Neural progenitor cell (in vitro differentiated cells): ENCODE results near the gene PPP1R36. TPM values are rescaled to one million over a fixed set of nuclear protein-coding genes. Genes with fewer than 3 reads are reported as not detected.
A peak's percentile ranks its signal among the peaks of the same experiment; 100 is the strongest.
"Not testable (repeated sequence)": the region's sequence is repeated elsewhere in the genome, so short reads cannot be mapped to it uniquely, and the experiment has no call there.

Experiments used
- DNase-seq: peaks from one replicate; pipeline ENCODE4 v3.0.0-alpha.2; 2016; ENCODE audit warnings: low spot score
- H2AFZ ChIP-seq: fragments of 200-600 bp; sonication (generic); replicated peaks from 2 replicates; pipeline ENCODE4 v1.6.1; 2016; ENCODE audit warnings: antibody characterized with exemption
- H3F3A ChIP-seq: fragments of 200-600 bp; sonication (generic); 2 replicates; pipeline ENCODE4 v1.6.1; 2016; ENCODE audit warnings: antibody characterized with exemption, low read depth
- H3K27ac ChIP-seq: fragments of 200-600 bp; sonication (generic); 2 replicates; pipeline ENCODE4 v1.5.1; 2016; ENCODE audit warnings: mild to moderate bottlenecking
- H3K27me3 ChIP-seq: fragments of 200-600 bp; sonication (generic); 2 replicates; pipeline ENCODE4 v1.6.1; 2016; ENCODE audit warnings: mild to moderate bottlenecking, moderate library complexity
- H3K36me3 ChIP-seq: fragments of 200-600 bp; sonication (generic); 2 replicates; pipeline ENCODE4 v1.5.1; 2016
- H3K4me1 ChIP-seq: fragments of 200-600 bp; sonication (generic); 2 replicates; pipeline ENCODE4 v1.6.1; 2016; ENCODE audit warnings: mixed run types
- H3K4me2 ChIP-seq: fragments of 200-600 bp; sonication (generic); 2 replicates; pipeline ENCODE4 v1.6.1; 2016
- H3K4me3 ChIP-seq: fragments of 200-600 bp; sonication (generic); 2 replicates; pipeline ENCODE4 v1.5.1; 2016
- H3K79me2 ChIP-seq: fragments of 200-600 bp; sonication (generic); 2 replicates; pipeline ENCODE4 v1.6.1; 2016; ENCODE audit warnings: low read depth
- H3K9ac ChIP-seq: fragments of 200-600 bp; sonication (generic); 2 replicates; pipeline ENCODE4 v1.6.1; 2016
- H3K9me3 ChIP-seq: fragments of 200-600 bp; sonication (generic); 2 replicates; pipeline ENCODE4 v1.5.1; 2016; ENCODE audit warnings: low read depth
- H4K20me1 ChIP-seq: fragments of 200-600 bp; sonication (generic); 2 replicates; pipeline ENCODE4 v1.6.1; 2016; ENCODE audit warnings: low read depth
- H3K27ac Mint-ChIP-seq: 3 replicates; pipeline ENCODE4 v1.8.0; 2021; ENCODE audit warnings: mixed read lengths
- H3K27me3 Mint-ChIP-seq: 2 replicates; pipeline ENCODE4 v1.8.0; 2022; ENCODE audit warnings: low read depth, mild to moderate bottlenecking, inconsistent platforms, moderate library complexity, mixed read lengths; ENCODE audit not compliant: insufficient read depth
- H3K36me3 Mint-ChIP-seq: 3 replicates; pipeline ENCODE4 v1.8.0; 2021; ENCODE audit warnings: mixed read lengths
- H3K4me1 Mint-ChIP-seq: 3 replicates; pipeline ENCODE4 v1.8.0; 2021; ENCODE audit warnings: mixed read lengths
- H3K4me3 Mint-ChIP-seq: 3 replicates; pipeline ENCODE4 v1.8.0; 2021; ENCODE audit warnings: mild to moderate bottlenecking, moderate library complexity, mixed read lengths
- H3K9me3 Mint-ChIP-seq: 3 replicates; pipeline ENCODE4 v1.8.0; 2020; ENCODE audit warnings: mixed read lengths
- CTCF ChIP-seq: fragments of 200-600 bp; sonication (generic); IDR thresholded peaks from 2 replicates; pipeline ENCODE4 v1.5.1; 2017; ENCODE audit warnings: antibody characterized with exemption, mild to moderate bottlenecking
- EZH2 ChIP-seq: fragments of 200-600 bp; sonication (generic); IDR thresholded peaks from 2 replicates; pipeline ENCODE4 v1.6.1; 2017; ENCODE audit warnings: antibody characterized with exemption, mild to moderate bottlenecking, moderate library complexity
- EZH2phosphoT487 ChIP-seq: fragments of 200-600 bp; sonication (generic); IDR thresholded peaks from 2 replicates; pipeline ENCODE4 v1.6.1; 2017; ENCODE audit warnings: antibody characterized with exemption
- total RNA-seq: library from RNA; depleted of rRNA; stranded (reverse); fragments of >200 nt; gene quantifications from 2 replicates; pipeline ENCODE4 v1.2.3, GENCODE V29; 2015; ENCODE audit warnings: low replicate concordance

PPP1R36 gene
- total RNA-seq, 1 donor from 2014 or later, result not detected

DNA sequence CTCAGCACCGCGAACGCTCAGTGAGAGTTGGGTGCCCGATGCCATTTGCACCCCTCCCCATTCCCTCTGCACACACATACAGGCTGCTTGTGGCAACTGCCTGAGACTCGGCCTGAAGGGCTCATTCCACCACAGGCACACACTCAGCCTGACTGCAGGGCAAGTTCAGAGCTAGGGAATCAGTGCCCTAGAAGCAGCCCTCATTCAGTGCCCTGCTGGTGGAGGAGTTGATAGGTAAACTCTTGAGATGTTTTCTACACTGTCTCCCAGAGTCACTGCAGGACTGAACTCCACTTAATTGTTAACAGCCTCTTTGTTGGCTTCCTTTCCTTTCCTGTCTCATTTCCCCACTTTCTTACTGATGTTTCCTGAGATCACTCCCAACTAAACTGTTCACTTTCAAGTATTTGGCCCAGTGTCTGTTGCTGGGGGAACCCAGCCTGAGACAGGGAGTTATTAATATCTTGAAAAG, 16.9 kb downstream of the PPP1R36 start:
- Histone ChIP-seq H2AFZ (peak overlapping the region; percentile 71), H3K4me3 (no peak overlapping the region), H3K9ac (no peak overlapping the region), H3K36me3 (no peaks in the 10 kb centered on the region), H3K27ac (no peak overlapping the region), H3K9me3 (no peaks in the 10 kb centered on the region), H3F3A (no peaks in the 10 kb centered on the region), H4K20me1 (no peaks in the 10 kb centered on the region), H3K79me2 (no peaks in the 10 kb centered on the region), H3K4me1 (peaks cover 9% of the 10 kb centered on the region), H3K27me3 (no peaks in the 10 kb centered on the region), H3K4me2 (no peak overlapping the region)
- Mint-ChIP-seq H3K27me3 (peaks cover 2% of the 10 kb centered on the region), H3K4me1 (peaks cover 11% of the 10 kb centered on the region), H3K27ac (peak overlapping the region; percentile 10), H3K4me3 (no peak overlapping the region), H3K36me3 (no peaks in the 10 kb centered on the region), H3K9me3 (no peaks in the 10 kb centered on the region)
- no peak for DNase-seq
- TF ChIP-seq CTCF (no peak), EZH2 (no peak), EZH2phosphoT487 (no peak)

- DNase-seq, result peak; percentile 18
- no peak overlapping the region for H3K4me3 ChIP-seq
- no peaks in the 10 kb centered on the region for H3K9me3 Mint-ChIP-seq
- H3K79me2 ChIP-seq, result no peaks in the 10 kb centered on the region
- peaks cover 2% of the 10 kb centered on the region for H3K27me3 Mint-ChIP-seq
- H3K36me3 Mint-ChIP-seq, result no peaks in the 10 kb centered on the region
- TF ChIP-seq EZH2phosphoT487, result no peak
- no peak for TF ChIP-seq CTCF
- TF ChIP-seq EZH2, result no peak
- H4K20me1 ChIP-seq, result no peaks in the 10 kb centered on the region
- no peak overlapping the region for H3K27ac ChIP-seq
- peaks cover 23% of the 10 kb centered on the region for H3K4me1 Mint-ChIP-seq
- H3K9me3 ChIP-seq, result no peaks in the 10 kb centered on the region
- no peak overlapping the region for H2AFZ ChIP-seq
- H3K27ac Mint-ChIP-seq, result peak overlapping the region; percentile 83
- H3F3A ChIP-seq, result no peaks in the 10 kb centered on the region
- no peaks in the 10 kb centered on the region for H3K27me3 ChIP-seq
- H3K4me1 ChIP-seq, result peaks cover 10% of the 10 kb centered on the region
- no peaks in the 10 kb centered on the region for H3K36me3 ChIP-seq
- H3K4me3 Mint-ChIP-seq, result no peak overlapping the region
- H3K4me2 ChIP-seq, result no peak overlapping the region
- no peak overlapping the region for H3K9ac ChIP-seq
Measured at GRCh38 chr14:64569138-64569631, 19.4 kb downstream of the PPP1R36 start.

DNA sequence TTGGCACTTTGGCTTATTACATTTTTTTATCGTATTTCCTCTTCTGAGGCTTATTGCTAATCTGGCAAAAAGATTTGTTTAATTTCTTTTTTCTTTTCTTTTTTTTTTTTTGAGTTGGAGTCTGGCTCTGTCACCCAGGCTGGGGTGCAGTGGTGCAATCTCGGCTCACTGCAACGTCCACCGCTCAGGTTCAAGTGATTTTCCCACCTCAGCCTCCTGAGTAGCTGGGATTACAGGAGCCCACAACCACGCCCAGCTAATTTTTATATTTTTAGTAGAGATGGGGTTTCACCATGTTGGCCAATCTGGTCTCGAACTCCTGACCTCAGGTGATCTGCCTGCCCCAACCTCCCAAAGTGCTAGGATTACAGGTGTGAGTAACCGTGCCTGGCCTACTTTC, 19.9 kb downstream of the PPP1R36 start:
- not testable (repeated sequence) for H3F3A ChIP-seq, H3K27ac Mint-ChIP-seq, H3K9me3 ChIP-seq, DNase-seq, H3K27ac ChIP-seq, H3K79me2 ChIP-seq, H3K9me3 Mint-ChIP-seq, H4K20me1 ChIP-seq, H3K36me3 ChIP-seq, H2AFZ ChIP-seq, H3K27me3 Mint-ChIP-seq, H3K36me3 Mint-ChIP-seq, H3K4me2 ChIP-seq, H3K4me3 ChIP-seq, H3K27me3 ChIP-seq, H3K9ac ChIP-seq, H3K4me3 Mint-ChIP-seq
- peaks cover 10% of the 10 kb centered on the region for H3K4me1 ChIP-seq
- peaks cover 23% of the 10 kb centered on the region for H3K4me1 Mint-ChIP-seq

- Histone ChIP-seq H3K27ac (no peak overlapping the region), H4K20me1 (no peaks in the 10 kb centered on the region), H3K9me3 (no peaks in the 10 kb centered on the region), H3K9ac (no peak overlapping the region), H2AFZ (peak overlapping the region; percentile 91), H3K79me2 (no peaks in the 10 kb centered on the region), H3K4me2 (no peak overlapping the region), H3F3A (no peaks in the 10 kb centered on the region), H3K27me3 (no peaks in the 10 kb centered on the region), H3K4me1 (peaks cover 10% of the 10 kb centered on the region), H3K36me3 (no peaks in the 10 kb centered on the region), H3K4me3 (no peak overlapping the region)
- TF ChIP-seq EZH2phosphoT487 (no peak), EZH2 (no peak), CTCF (no peak)
- H3K4me1 Mint-ChIP-seq, result peaks cover 19% of the 10 kb centered on the region
- no peaks in the 10 kb centered on the region for H3K27me3 Mint-ChIP-seq
- no peak overlapping the region for H3K4me3 Mint-ChIP-seq
- peak overlapping the region; percentile 26 for H3K27ac Mint-ChIP-seq
- no peaks in the 10 kb centered on the region for H3K9me3 Mint-ChIP-seq
- no peaks in the 10 kb centered on the region for H3K36me3 Mint-ChIP-seq
- no peak for DNase-seq
Measured at GRCh38 chr14:64572386-64573104, 22.8 kb downstream of the PPP1R36 start.
